HepG2 (cell line): ENCODE data around the gene LRP5. TPM values are rescaled to one million over a fixed set of nuclear protein-coding genes. Genes with fewer than 3 reads are reported as not detected.

Experiments used
- EZH2 ChIP-seq: conservative IDR thresholded peaks from 2 replicates; pipeline ENCODE4 v1.6.1; 2012; ENCODE audit warnings: mild to moderate bottlenecking, low read depth, low read length, moderate library complexity
- HNF4G ChIP-seq, 2 experiments: sonication (generic) in 1 of 2; formaldehyde crosslinking in 1 of 2; IDR thresholded peaks; 2 replicates each; pipeline versions ENCODE4 v1.4.0 to v1.6.1; 2011 to 2020; ENCODE audit warnings: borderline replicate concordance in 2 of 2, low read depth in 2 of 2, mild to moderate bottlenecking in 2 of 2, low read length in 1 of 2, missing genetic modification reagents in 1 of 2, moderate library complexity in 1 of 2
- HOMEZ ChIP-seq: IDR thresholded peaks from 2 replicates; pipeline ENCODE4 v1.6.1; 2016; ENCODE audit warnings: low read depth
- NFKB2 ChIP-seq: sonication (generic); formaldehyde crosslinking; IDR thresholded peaks from 2 replicates; pipeline ENCODE4 v1.4.0; 2020; ENCODE audit warnings: missing genetic modification reagents, borderline replicate concordance
- NFYB ChIP-seq: sonication (generic); formaldehyde crosslinking; IDR thresholded peaks from 2 replicates; pipeline ENCODE4 v1.4.0; 2020; ENCODE audit warnings: missing genetic modification reagents
- PATZ1 ChIP-seq: sonication (generic); formaldehyde crosslinking; IDR thresholded peaks from 2 replicates; pipeline ENCODE4 v1.4.0; 2020; ENCODE audit warnings: missing genetic modification reagents
- SETDB1 ChIP-seq: sonication (generic); formaldehyde crosslinking; IDR thresholded peaks from 2 replicates; pipeline ENCODE4 v1.5.1; 2020; ENCODE audit warnings: missing genetic modification reagents, mild to moderate bottlenecking, borderline replicate concordance
- ZFAT ChIP-seq: sonication (generic); formaldehyde crosslinking; conservative IDR thresholded peaks from 2 replicates; pipeline ENCODE4 v1.8.1; 2023; ENCODE audit warnings: missing genetic modification reagents, inconsistent platforms
- ZNF407 ChIP-seq: sonication (generic); formaldehyde crosslinking; IDR thresholded peaks from one replicate; pipeline ENCODE4 v1.5.1; 2020; ENCODE audit warnings: mild to moderate bottlenecking, missing genetic modification reagents; ENCODE audit errors: not compliant biosample characterization
- ZNF512B ChIP-seq: sonication (generic); formaldehyde crosslinking; IDR thresholded peaks from 2 replicates; pipeline ENCODE4 v1.5.1; 2020; ENCODE audit warnings: missing genetic modification reagents, mild to moderate bottlenecking, borderline replicate concordance
- polyA plus RNA-seq, 8 experiments: library from polyadenylated mRNA; depleted of rRNA in 3 of 8; stranded (reverse) in 7 of 8; unstranded in 1 of 8; fragments of >200 nt; fragmentation: Illumina TruSeq in 4 of 8; extraction: Trizol in 4 of 8; gene quantifications; 2 replicates each; pipeline versions ENCODE4 v1.2.1 to v1.2.3, GENCODE V29; 2011 to 2016; ENCODE audit warnings: low read depth in 4 of 8, missing spikeins in 1 of 8, mixed read lengths in 1 of 8; ENCODE audit not compliant: insufficient read depth in 1 of 8
- total RNA-seq, 5 experiments: library from RNA; depleted of rRNA; stranded (reverse); fragments of >200 nt; fragmentation: Illumina TruSeq; extraction: Trizol; gene quantifications; 2 replicates each; pipeline ENCODE4 v1.2.3, GENCODE V29; 2016; ENCODE audit warnings: low read depth in 1 of 5

The LRP5 gene
- total and polyA plus RNA-seq, 2 of the 13 experiments (the other 11 are each of a cell fraction or from before 2014, with no cell fraction given), result 40.4 to 64.0 TPM

GRCh38 chr11:68298659-68299516 is 13.5 kb upstream of the LRP5 start (continued):
- TF ChIP-seq ZNF407 (CRISPR knock-in tag), result peak; percentile 69
- TF ChIP-seq PATZ1 (CRISPR knock-in tag), result peak; percentile 84
- TF ChIP-seq ZFAT (CRISPR knock-in tag), result no peak
- TF ChIP-seq HNF4G (IDR thresholded peaks at IDR 0.05; ENCODE audit: borderline replicate concordance, low read depth, low read length), result no peak
- TF ChIP-seq HNF4G (CRISPR knock-in tag; IDR thresholded peaks at IDR 0.05; ENCODE audit: borderline replicate concordance, low read depth), result no peak
- TF ChIP-seq NFKB2 (CRISPR knock-in tag), result peak; percentile 69; the same call in 1 of the 2 replicates
- TF ChIP-seq HOMEZ (CRISPR knock-in tag), result peak; percentile 63
- 0 out of 2 replicates have a peak, but pooled peaks have one; percentile 16 for TF ChIP-seq NFYB
- TF ChIP-seq EZH2, result no peak
- no peak for TF ChIP-seq SETDB1 (CRISPR knock-in tag)
- 0 out of 2 replicates have a peak, but pooled peaks have one; percentile 6 for TF ChIP-seq ZNF512B
